Measurements from ENCODE around the gene NELL1.

The NELL1 gene

DNA sequence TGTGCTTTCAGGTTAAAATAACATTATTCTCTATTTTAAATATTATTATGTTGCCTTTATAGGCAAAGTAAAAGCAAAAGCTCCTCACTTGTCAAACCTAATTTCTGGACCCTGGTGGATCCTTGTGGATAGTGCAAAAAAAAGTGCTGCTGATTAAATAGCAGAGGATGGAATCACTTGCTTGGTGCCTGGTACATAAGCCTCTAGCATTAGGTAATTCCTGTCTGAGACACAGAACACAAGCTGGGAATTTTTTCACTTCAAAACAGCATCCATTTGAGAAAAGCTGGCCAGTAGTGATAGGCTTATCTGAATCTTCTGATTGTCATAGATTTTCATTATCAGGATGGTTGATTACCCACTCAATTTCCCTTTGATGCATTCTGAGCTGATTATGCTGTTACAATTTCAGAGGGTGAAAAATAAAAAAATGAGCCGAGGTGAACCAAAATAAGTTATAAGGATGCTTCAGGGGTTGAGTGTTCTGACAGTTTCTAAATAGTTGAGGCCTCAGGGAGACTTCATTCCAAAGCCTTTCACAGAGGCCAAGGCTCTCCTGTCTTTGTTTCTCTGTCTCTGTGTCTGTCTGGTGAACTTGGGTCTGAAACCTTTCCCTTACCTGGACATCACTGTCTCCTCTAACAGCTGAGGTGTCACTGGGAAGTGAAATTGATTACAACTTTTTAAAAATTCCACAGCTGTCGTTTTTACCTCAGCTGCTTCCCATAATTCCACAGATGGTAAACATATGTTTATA, 242.9 kb downstream of the NELL1 start:
- in situ Hi-C loops (cut with HindIII; ENCODE audit: low sequenced_read_pairs): no loop called here
- TF ChIP-seq, protein P1, sequence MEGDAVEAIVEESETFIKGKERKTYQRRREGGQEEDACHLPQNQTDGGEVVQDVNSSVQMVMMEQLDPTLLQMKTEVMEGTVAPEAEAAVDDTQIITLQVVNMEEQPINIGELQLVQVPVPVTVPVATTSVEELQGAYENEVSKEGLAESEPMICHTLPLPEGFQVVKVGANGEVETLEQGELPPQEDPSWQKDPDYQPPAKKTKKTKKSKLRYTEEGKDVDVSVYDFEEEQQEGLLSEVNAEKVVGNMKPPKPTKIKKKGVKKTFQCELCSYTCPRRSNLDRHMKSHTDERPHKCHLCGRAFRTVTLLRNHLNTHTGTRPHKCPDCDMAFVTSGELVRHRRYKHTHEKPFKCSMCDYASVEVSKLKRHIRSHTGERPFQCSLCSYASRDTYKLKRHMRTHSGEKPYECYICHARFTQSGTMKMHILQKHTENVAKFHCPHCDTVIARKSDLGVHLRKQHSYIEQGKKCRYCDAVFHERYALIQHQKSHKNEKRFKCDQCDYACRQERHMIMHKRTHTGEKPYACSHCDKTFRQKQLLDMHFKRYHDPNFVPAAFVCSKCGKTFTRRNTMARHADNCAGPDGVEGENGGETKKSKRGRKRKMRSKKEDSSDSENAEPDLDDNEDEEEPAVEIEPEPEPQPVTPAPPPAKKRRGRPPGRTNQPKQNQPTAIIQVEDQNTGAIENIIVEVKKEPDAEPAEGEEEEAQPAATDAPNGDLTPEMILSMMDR (IDR thresholded peaks at IDR 0.05; ENCODE audit: low read depth, low read length): no peak
- no peak overlapping the region for H3K4me3 ChIP-seq (ENCODE audit: low read depth, low read length)
- DNase-seq (ENCODE audit: low read depth, low spot score): no peak

DNA sequence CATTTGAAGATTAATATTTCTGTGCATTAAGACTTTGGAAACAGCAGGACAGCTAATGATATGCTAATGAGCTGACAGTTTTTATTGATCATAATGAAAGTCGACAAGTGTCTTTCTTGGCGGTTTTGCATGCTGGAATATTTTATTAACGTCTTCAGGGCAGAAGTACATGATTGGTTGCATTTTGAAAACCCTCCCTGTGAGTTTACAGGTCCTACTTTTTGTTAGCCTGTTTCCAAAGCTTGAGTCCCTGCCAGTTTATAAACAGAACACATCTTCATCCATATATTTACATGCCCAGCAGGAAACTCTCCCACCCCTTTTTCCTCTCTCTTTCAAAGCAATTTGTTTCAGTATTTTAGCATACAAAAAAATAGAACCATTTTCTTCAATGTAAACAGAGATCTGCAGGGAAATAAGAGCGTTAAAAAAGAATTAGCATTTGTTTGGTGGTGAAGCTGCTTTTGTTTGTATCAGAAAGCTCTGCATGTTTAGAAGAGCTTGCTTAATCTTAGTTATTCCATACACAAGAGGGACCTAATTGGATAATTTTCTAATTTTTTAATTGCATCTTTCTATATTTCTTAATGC, 243.6 kb downstream of the NELL1 start:
- no peak overlapping the region for H3K4me3 ChIP-seq (ENCODE audit: low read depth, low read length)
- DNase-seq (ENCODE audit: low read depth, low spot score): no peak
- in situ Hi-C loops (cut with HindIII; ENCODE audit: low sequenced_read_pairs): no loop called here
- TF ChIP-seq, protein P1 (IDR thresholded peaks at IDR 0.05; ENCODE audit: low read depth, low read length): no peak

DNA sequence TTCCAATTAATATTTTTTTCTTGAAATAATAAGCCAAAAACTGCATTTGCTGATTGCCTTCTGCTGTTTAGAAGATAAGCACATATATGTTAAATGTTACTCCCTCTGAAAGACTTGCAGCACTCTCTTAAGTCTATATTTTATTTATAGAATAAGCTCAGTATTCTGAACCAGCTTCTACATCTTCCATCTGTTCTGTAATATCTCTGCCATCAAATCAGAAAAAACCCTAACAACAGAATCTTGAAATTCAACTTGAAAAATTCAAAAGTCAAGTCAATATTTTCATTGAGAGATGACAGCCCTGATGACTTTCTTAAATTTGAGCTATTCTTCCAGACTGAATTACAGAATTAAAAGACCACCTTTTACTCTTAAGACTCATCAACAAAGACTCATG, 247.9 kb downstream of the NELL1 start:
- H3K4me3 ChIP-seq (ENCODE audit: low read depth, low read length): no peak overlapping the region
- TF ChIP-seq, protein P1 (IDR thresholded peaks at IDR 0.05; ENCODE audit: low read depth, low read length): no peak
- DNase-seq (ENCODE audit: low read depth, low spot score): no peak
- in situ Hi-C loops (cut with HindIII; ENCODE audit: low sequenced_read_pairs): no loop called here

DNA sequence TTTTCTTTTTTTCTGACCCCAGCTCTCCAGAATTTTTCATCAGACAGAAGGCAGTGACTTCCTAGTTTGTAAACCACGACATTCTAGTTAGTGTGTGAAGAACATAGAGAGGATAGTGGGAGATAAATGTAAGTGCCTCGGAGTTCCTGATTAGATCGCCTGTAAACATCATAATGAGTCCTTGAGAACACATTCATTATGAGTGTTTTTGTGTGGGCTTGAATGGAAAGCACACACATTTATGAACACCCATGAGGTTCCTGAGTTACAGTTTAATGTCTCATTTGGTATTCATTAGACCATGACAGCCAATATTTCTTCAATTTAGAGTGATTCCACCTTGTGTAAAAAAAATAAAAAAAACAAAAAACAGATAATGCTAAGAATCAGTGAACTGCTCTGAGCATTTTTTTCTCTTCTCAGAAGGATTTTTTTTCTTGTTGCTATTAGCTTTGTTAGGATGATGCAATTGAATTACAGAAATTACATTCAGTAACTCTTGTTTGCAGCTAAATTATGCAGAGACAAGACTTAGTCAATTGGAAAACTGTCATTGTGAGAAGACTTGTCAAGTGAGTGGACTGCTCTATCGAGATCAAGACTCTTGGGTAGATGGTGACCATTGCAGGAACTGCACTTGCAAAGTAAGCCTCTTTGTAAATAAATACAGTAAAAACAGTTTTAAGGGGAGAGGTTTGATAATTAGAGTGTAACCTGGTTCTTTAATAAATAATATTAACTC, 257.6 kb downstream of the NELL1 start:
- no peak for DNase-seq (ENCODE audit: low read depth, low spot score)
- no peak overlapping the region for H3K4me3 ChIP-seq (ENCODE audit: low read depth, low read length)
- in situ Hi-C loops (cut with HindIII; ENCODE audit: low sequenced_read_pairs): no loop called here
- TF ChIP-seq, protein P1 (IDR thresholded peaks at IDR 0.05; ENCODE audit: low read depth, low read length): no peak

DNA sequence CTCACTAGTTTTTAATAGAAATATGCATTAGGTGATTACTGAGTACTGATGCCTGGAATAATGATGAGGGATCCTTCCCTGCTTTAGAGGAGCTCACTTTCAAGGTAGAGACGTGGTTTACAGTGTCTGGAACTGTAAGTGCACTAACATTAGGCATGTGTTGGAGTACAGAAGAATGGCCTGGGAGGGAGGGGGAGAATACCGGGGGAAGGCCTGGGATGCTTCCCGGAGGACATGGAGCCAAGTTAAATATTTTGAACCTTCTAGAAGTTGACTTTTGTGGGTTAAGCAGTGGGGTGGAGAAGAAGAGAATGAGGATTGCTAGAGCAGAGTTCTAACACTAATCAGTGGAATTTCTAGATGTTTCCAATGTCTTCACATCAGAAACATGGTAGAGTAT, 261.6 kb downstream of the NELL1 start:
- in situ Hi-C loops (cut with HindIII; ENCODE audit: low sequenced_read_pairs): no loop called here

DNA sequence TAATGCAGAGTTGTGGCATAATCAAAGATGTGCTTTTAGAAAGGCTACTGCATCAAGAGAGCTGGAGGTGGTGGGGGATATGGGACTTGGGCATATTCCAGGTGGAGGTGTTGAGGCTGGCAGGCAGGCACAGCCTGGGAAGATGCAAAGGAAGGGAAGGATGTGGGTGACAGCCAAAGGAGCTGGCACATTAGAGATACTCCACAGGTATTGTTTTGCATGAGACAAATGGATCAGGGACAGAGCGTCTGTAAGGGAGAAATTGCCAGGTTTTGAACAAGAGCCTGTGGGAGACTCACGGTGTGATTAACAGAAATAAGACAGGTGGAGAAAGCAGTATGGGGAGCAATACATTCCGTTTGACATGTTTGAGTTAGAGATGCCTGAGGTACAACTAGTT, 263.7 kb downstream of the NELL1 start:
- in situ Hi-C loops (cut with HindIII; ENCODE audit: low sequenced_read_pairs): no loop called here
- no peak overlapping the region for H3K4me3 ChIP-seq (ENCODE audit: low read depth, low read length)
- TF ChIP-seq, protein P1 (IDR thresholded peaks at IDR 0.05; ENCODE audit: low read depth, low read length): no peak
- no peak for DNase-seq (ENCODE audit: low read depth, low spot score)

More for the DNA sequence above, 261.6 kb downstream of the NELL1 start:
- no peak for DNase-seq (ENCODE audit: low read depth, low spot score)
- no peak overlapping the region for H3K4me3 ChIP-seq (ENCODE audit: low read depth, low read length)
- TF ChIP-seq, protein P1 (IDR thresholded peaks at IDR 0.05; ENCODE audit: low read depth, low read length): no peak

Data from astrocyte of the spinal cord (primary cell).